Measurements from ENCODE around the gene INSR.

DNA sequence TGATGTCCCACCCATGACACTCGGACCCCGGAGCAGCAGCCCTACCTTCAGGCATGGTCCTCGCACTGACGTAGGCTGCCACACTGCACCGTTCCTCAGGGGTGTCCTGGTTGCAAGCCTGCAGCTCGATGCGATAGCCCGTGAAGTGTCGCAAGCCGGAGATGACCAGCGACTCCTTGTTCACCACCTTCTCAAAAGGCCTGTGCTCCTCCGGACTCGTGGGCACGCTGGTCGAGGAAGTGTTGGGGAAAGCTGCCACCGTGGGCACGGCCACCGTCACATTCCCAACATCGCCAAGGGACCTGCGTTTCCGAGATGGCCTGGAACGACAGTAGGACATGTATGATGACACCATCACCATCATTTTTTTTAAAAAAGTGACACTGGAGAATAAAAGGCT lies 151.4 kb downstream of the INSR start:
- TF ChIP-seq EZH2phosphoT487 (IDR thresholded peaks at IDR 0.05; ENCODE audit: insufficient read depth, low read depth): no peak
- TF ChIP-seq EZH2 (IDR thresholded peaks at IDR 0.05; ENCODE audit: insufficient read depth, poor library complexity, severe bottlenecking): no peak
